Forelimb muscle (tissue), 1 donor: Measurements from ENCODE around the gene NEURL1B. TPM values are rescaled to one million over a fixed set of nuclear protein-coding genes. Genes with fewer than 3 reads are reported as not detected.

Source experiments
- DNase-seq: peaks from one replicate; pipeline ENCODE4 v3.0.0-alpha.2; 2013; ENCODE audit warnings: low read depth
- polyA plus RNA-seq: library from polyadenylated mRNA; unstranded; fragments of 120-200 nt; gene quantifications from one replicate; pipeline ENCODE4 v1.2.1, GENCODE V29; 2013; ENCODE audit not compliant: insufficient read length

NEURL1B gene
- polyA plus RNA-seq, 1 donor: 34.7 TPM

- no peak for DNase-seq
Observed at GRCh38 chr5:172714491-172715420, 73.7 kb downstream of the NEURL1B start.

- no peak for DNase-seq
Observed at GRCh38 chr5:172715421-172715780, 74.3 kb downstream of the NEURL1B start.

GRCh38 chr5:172715931-172716682, 75.0 kb downstream of the NEURL1B start:
- no peak for DNase-seq

GRCh38 chr5:172716796-172717313, 75.8 kb downstream of the NEURL1B start:
- DNase-seq: peak; percentile 50

GRCh38 chr5:172717481-172718195, 76.6 kb downstream of the NEURL1B start:
- no peak for DNase-seq

- DNase-seq: no peak
Observed at GRCh38 chr5:172718527-172719114, 77.6 kb downstream of the NEURL1B start.

GRCh38 chr5:172719211-172719610, 78.1 kb downstream of the NEURL1B start:
- DNase-seq: no peak

GRCh38 chr5:172720655-172721054, 79.6 kb downstream of the NEURL1B start:
- no peak for DNase-seq

GRCh38 chr5:172721455-172722326, 80.6 kb downstream of the NEURL1B start:
- peak; percentile 51 for DNase-seq

- DNase-seq: no peak
Observed at GRCh38 chr5:172722327-172722815, 81.3 kb downstream of the NEURL1B start.

GRCh38 chr5:172723508-172723907, 82.4 kb downstream of the NEURL1B start:
- DNase-seq: no peak

GRCh38 chr5:172724242-172725183, 83.5 kb downstream of the NEURL1B start:
- no peak for DNase-seq

- no peak for DNase-seq
Observed at GRCh38 chr5:172725273-172725672, 84.2 kb downstream of the NEURL1B start.

GRCh38 chr5:172725785-172726184, 84.7 kb downstream of the NEURL1B start:
- no peak for DNase-seq

GRCh38 chr5:172726966-172727365, 85.9 kb downstream of the NEURL1B start:
- no peak for DNase-seq

- DNase-seq: no peak
Observed at GRCh38 chr5:172727551-172727950, 86.5 kb downstream of the NEURL1B start.

GRCh38 chr5:172728481-172729241, 87.6 kb downstream of the NEURL1B start:
- no peak for DNase-seq

GRCh38 chr5:172729588-172729987, 88.5 kb downstream of the NEURL1B start:
- DNase-seq: no peak
